Astrocyte of the cerebellum (primary cell): ENCODE data around the gene C9orf43.

Source experiments
- DNase-seq: peaks from one replicate; pipeline ENCODE4 v3.0.0-alpha.2; 2011; ENCODE audit warnings: low read depth
- H3K4me3 ChIP-seq: 2 replicates; pipeline ENCODE4 v1.5.1; 2011; ENCODE audit warnings: mild to moderate bottlenecking, low read depth, low read length, moderate library complexity
- CTCF ChIP-seq: IDR thresholded peaks from 2 replicates; pipeline ENCODE4 v1.5.1; 2012; ENCODE audit warnings: low read length, low read depth, moderate library complexity, mild to moderate bottlenecking; ENCODE audit errors: missing control alignments
- in situ Hi-C: cut with HindIII; loops from 2 replicates; pipeline ENCODE4 v1.10.0; 2017; ENCODE audit warnings: low sequenced_read_pairs

Gene C9orf43

DNA sequence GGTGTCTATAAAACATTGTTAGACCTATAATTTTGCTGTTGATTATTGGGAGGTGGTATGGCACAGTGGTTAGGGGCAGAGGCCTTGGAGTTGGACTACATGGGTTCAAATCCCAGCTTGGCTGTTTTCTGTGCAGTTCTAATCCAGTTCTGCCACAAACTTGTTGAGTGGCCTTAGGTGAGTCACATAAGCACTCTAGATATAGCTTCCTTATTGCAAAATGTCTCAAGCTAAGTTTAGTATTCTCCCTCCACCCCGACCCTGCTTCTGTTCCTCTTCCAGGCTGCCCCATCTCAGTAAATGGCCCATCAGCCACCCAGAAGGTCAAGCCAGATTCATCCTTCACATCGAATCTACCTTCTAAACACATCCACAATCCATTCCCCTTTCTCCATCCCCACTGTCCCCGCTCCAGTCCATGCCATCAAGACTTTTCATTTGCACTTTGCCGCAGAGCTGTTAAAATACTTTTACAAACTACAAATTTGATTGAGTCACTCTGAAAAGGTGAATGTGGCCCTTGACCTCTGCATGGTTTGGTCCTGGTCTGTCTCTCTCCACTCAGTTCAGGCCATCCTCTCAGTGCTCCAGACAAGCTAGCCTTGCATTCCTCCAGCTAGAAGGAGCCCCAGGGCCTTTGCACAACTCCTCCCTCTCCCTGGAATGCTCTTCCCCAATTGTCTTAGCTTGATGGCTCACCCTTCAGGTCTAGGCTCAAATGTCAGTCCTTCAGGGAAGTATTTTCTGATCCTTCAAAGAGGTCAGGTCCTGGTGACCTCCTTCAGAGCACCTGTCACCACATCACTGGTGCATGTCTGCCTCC, 23.8 kb upstream of the C9orf43 start:
- no peak overlapping the region for H3K4me3 ChIP-seq
- DNase-seq, result no peak
- no peak for TF ChIP-seq CTCF
- in situ Hi-C loops, result no loop called here

- no peak for DNase-seq
- no peak overlapping the region for H3K4me3 ChIP-seq
- TF ChIP-seq CTCF, result no peak
- in situ Hi-C loops, result no loop called here
Observed at GRCh38 chr9:113387560-113388230, 22.9 kb upstream of the C9orf43 start.

- no peak for DNase-seq
- H3K4me3 ChIP-seq, result no peak overlapping the region
- in situ Hi-C loops, result no loop called here
- no peak for TF ChIP-seq CTCF
Observed at GRCh38 chr9:113388833-113389232, 21.7 kb upstream of the C9orf43 start.

DNA sequence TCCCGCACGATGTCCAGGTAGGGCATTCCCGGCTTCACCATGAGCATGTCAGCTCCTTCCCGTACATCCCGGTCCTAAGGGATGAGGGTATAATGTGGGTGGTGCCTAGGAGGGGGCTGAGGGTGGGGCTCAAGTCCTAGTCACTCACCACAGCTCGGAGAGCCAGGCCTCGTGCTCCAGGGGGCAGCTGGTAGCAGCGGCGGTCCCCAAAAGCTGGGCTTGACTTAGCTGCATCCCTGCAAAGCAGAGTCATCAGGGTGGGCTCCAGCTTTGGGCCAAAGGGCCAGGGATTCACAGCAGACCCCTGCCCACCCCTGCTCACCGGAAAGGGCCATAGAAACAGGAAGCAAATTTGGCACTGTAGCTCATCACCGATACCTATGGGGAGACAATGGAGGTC, 21.1 kb upstream of the C9orf43 start:
- no peak overlapping the region for H3K4me3 ChIP-seq
- TF ChIP-seq CTCF, result no peak
- in situ Hi-C loops, result no loop called here
- no peak for DNase-seq

DNA sequence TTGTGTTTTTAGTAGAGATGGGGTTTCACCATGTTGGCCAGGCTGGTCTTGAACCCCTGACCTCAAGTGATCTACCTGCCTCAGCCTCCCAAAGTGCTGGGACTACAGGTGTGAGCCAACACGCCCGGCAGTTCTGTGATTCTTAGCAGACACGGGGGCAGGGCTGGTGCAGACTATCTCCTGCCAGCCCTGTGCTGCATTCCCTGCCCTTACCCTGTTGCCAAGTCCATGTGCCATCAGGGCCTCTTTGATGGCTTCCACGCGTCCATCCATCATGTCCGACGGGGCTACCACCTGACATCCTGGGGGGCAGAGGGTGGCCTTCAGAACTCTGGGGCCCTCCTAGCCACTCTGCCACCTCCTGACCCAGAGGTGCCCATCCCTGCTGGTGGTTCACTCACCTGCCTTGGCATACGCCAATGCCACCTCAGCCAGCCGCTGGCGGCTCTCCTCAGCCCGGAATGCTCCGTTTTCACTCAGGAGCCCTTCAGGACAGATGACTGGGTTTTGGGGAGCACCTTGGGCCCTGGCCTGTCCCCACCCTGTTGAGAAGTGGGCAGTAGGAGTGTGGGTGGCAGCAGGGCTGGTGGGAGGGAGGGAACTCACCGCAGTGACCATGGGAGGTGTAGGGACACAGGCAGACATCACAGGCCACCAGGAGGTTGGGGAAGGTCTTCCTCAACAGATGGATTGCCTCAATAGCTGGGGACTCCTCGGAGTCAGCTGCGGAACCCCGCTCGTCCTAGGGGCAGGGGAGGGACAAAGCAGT, 20.2 kb upstream of the C9orf43 start:
- in situ Hi-C loops, result no loop called here
- H3K4me3 ChIP-seq, result no peak overlapping the region
- no peak for DNase-seq
- TF ChIP-seq CTCF, result no peak

- TF ChIP-seq CTCF, result no peak
- H3K4me3 ChIP-seq, result no peak overlapping the region
- no peak for DNase-seq
- in situ Hi-C loops, result no loop called here
Observed at GRCh38 chr9:113391917-113392316, 18.6 kb upstream of the C9orf43 start.
